ENCODE data around the gene SLAMF6. TPM values are rescaled to one million over a fixed set of nuclear protein-coding genes. Genes with fewer than 3 reads are reported as not detected.
"Not testable (repeated sequence)": the region's sequence is repeated elsewhere in the genome, so short reads cannot be mapped to it uniquely, and the experiment has no call there.

SLAMF6 gene
- total RNA-seq, 4 donors from 2014 or later, result 0.19 to 1.4 (median 0.87) TPM

DNA sequence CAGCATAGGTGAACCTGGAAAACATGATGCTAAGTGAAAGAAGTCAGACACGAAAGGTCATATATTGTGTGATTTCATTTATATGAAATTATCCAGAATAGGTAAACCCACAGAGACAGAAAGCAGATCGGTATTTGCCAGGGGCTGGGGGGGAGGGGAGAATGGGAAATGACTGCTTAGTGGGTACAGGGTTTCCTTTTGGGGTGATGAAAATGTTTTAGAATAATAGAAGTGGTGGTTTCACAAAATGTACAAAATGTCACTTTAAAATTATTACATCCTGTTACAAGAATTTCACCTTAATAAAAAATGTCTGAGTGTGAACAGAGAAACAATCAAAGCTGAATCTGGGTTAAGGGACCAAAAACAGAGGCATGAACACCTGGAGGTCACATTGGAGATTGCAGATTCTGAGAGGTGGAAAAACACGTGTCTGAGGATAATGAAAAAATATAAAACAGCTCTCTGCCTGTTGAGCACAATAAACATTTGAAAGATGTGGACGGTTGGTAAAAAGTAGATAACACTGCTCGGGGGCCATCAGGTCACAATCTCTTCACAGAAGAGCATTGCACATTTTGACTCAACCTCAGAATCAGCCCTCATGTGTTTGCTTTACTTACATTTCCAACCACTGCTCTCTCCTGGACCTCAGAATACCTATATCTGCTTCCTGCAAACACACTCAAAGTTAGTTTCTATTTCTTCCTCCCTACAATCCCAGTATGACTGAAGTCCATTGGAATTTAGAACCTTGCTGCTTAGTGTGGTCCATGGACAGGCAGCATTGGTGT, 3.2 kb downstream of the SLAMF6 start:
- Histone ChIP-seq H3K27ac (replicated peaks in 1 of 4) (no peak overlapping the region), H3K27me3 (no peaks in the 10 kb centered on the region), H3K4me1 (no peaks in the 10 kb centered on the region), H3K4me3 (no peak overlapping the region), H3K36me3 (no peaks in the 10 kb centered on the region), H3K9me3 (peaks cover 0 to 4% (median under 1%) of the 10 kb centered on the region in 4 donors)
- WGBS, result 47% methylated on average over 5 of the region's 5 CpGs
- no peak for TF ChIP-seq POLR2A (IDR thresholded peaks at IDR 0.05; ENCODE audit: low read depth)
- TF ChIP-seq POLR2AphosphoS5 (IDR thresholded peaks at IDR 0.05), result no peak
- no peak for TF ChIP-seq EP300 (IDR thresholded peaks at IDR 0.05)
- TF ChIP-seq, protein P1, sequence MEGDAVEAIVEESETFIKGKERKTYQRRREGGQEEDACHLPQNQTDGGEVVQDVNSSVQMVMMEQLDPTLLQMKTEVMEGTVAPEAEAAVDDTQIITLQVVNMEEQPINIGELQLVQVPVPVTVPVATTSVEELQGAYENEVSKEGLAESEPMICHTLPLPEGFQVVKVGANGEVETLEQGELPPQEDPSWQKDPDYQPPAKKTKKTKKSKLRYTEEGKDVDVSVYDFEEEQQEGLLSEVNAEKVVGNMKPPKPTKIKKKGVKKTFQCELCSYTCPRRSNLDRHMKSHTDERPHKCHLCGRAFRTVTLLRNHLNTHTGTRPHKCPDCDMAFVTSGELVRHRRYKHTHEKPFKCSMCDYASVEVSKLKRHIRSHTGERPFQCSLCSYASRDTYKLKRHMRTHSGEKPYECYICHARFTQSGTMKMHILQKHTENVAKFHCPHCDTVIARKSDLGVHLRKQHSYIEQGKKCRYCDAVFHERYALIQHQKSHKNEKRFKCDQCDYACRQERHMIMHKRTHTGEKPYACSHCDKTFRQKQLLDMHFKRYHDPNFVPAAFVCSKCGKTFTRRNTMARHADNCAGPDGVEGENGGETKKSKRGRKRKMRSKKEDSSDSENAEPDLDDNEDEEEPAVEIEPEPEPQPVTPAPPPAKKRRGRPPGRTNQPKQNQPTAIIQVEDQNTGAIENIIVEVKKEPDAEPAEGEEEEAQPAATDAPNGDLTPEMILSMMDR (IDR thresholded peaks at IDR 0.05), result no peak
- DNase-seq (ENCODE audit: extremely low spot score), result no peak
- intact Hi-C loops (cut with DNase I), result no loop called here

DNA sequence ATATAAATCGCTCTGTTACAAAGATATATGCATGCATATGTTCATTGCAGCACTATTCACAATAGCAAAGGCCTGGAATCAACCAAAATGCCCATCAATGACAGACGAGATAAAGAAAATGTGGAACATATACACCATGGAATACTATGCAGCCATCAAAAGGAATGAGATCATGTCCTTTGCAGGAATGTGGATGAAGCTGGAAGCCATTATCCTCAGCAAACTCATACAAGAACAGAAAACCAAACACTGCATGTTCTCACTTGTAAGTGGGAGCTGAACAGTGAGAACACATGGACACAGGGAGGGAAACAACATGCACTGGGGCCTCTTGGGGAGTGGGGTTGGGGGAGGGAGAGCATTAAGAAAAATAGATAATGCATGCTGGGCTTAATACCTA, 5.5 kb downstream of the SLAMF6 start:
- H3K9me3 ChIP-seq; H3K36me3 ChIP-seq; H3K27ac ChIP-seq (replicated peaks in 1 of 4); H3K4me1 ChIP-seq; DNase-seq (ENCODE audit: extremely low spot score); intact Hi-C loops (cut with DNase I); H3K4me3 ChIP-seq; H3K27me3 ChIP-seq: not testable (repeated sequence)
- WGBS, result 46% methylated on average over 2 of the region's 2 CpGs

DNA sequence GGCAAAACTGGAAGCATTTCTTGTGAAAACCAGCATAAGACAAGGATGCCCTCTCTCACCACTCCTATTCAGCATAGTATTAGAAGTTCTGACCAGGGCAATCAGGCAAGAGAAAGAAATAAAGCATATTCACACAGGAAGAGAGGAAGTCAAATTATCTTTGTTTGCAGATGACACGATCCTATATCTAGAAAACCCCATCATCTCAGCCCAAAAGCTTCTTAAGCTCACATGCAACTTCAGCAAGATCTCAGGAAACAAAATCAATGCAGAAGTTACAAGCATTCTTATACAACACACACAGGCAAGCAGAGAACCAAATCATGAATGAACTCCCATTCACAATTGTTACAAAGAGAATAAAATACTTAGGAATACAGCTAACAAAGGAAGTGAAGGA, 7.1 kb downstream of the SLAMF6 start:
- WGBS, result 77% methylated on average over 1 of the region's 1 CpG
- H3K27ac ChIP-seq (replicated peaks in 1 of 4); intact Hi-C loops (cut with DNase I); H3K4me1 ChIP-seq; H3K4me3 ChIP-seq; H3K9me3 ChIP-seq; DNase-seq (ENCODE audit: extremely low spot score); H3K36me3 ChIP-seq; H3K27me3 ChIP-seq: not testable (repeated sequence)

DNA sequence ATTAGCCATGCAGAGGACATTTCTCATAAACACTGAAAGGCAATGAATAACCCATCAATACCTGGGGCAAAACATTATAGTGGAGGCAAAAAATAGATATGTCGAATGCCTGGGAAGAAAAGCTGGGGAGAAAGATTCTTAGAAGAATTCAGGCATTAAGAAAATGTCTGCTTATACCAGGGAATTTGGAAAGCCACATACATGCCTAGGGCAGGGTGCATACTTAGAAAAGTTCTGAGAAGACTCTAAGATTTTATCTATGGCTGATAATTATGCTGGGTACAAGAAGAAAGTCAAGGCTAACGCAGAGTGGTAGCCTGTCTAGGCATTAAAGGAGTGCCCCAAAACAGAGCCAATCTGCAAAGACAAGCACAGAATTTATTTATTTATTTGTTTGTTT, 18.4 kb downstream of the SLAMF6 start:
- TF ChIP-seq EP300 (IDR thresholded peaks at IDR 0.05) (no peak), POLR2AphosphoS5 (IDR thresholded peaks at IDR 0.05) (no peak), POLR2A (IDR thresholded peaks at IDR 0.05; ENCODE audit: low read depth) (no peak)
- TF ChIP-seq, protein P1 (IDR thresholded peaks at IDR 0.05), result no peak
- 90% methylated on average over 2 of the region's 2 CpGs for WGBS

DNA sequence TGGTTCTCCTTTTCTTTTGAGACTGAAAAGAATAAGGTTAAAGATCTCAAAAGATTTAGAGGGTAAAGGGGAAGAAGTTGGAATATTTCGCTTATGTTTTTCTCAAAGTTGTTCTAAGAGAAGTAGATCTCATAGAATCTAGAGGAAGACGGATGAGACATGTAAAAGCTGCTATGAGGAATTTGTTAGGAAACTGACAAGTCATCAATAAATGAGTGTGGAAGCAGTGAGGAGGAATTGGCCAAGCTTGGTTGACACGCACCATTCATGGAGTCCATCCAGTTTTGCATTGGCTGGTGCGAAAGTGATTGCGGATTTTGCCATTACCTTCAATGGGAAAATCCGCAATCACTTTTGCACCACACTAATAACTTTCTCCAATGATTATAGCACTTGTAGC, 20.0 kb downstream of the SLAMF6 start:
- WGBS, result 89% methylated on average over 6 of the region's 6 CpGs
- Histone ChIP-seq H3K9me3 (peaks cover 0 to 33% (median 24%) of the 10 kb centered on the region in 4 donors), H3K27ac (replicated peaks in 1 of 4) (no peak overlapping the region)

More for the DNA sequence above, 18.4 kb downstream of the SLAMF6 start:
- H3K27me3 ChIP-seq, result peaks cover 0 to 6% (median 0%) of the 10 kb centered on the region in 4 donors
- intact Hi-C loops (cut with DNase I), result no loop called here
- H3K4me1 ChIP-seq, result no peaks in the 10 kb centered on the region
- no peaks in the 10 kb centered on the region for H3K36me3 ChIP-seq
- peaks cover 0 to 31% (median 17%) of the 10 kb centered on the region in 4 donors for H3K9me3 ChIP-seq
- H3K27ac ChIP-seq (replicated peaks in 1 of 4), result no peak overlapping the region
- DNase-seq (ENCODE audit: extremely low spot score), result no peak
- no peak overlapping the region for H3K4me3 ChIP-seq

More for the DNA sequence above, 20.0 kb downstream of the SLAMF6 start:
- Histone ChIP-seq H3K4me1 (no peaks in the 10 kb centered on the region), H3K27me3 (peaks cover 0 to 6% (median 0%) of the 10 kb centered on the region in 4 donors), H3K4me3 (no peak overlapping the region), H3K36me3 (no peaks in the 10 kb centered on the region)
- intact Hi-C loops (cut with DNase I), result no loop called here
- no peak for DNase-seq (ENCODE audit: extremely low spot score)
- TF ChIP-seq, protein P1 (IDR thresholded peaks at IDR 0.05), result no peak
- TF ChIP-seq POLR2AphosphoS5 (IDR thresholded peaks at IDR 0.05) (no peak), EP300 (IDR thresholded peaks at IDR 0.05) (no peak), POLR2A (IDR thresholded peaks at IDR 0.05; ENCODE audit: low read depth) (no peak)

Measured in esophagus muscularis mucosa (tissue), 4 donors.